GM21786 (cell line): ENCODE measurements around the gene CHGA.

Experiments used
- ATAC-seq: cut with Tn5 transposase; IDR thresholded peaks from one replicate; pipeline ENCODE4 v1.9.1; 2021; ENCODE audit not compliant: unreplicated experiment

Gene CHGA

DNA sequence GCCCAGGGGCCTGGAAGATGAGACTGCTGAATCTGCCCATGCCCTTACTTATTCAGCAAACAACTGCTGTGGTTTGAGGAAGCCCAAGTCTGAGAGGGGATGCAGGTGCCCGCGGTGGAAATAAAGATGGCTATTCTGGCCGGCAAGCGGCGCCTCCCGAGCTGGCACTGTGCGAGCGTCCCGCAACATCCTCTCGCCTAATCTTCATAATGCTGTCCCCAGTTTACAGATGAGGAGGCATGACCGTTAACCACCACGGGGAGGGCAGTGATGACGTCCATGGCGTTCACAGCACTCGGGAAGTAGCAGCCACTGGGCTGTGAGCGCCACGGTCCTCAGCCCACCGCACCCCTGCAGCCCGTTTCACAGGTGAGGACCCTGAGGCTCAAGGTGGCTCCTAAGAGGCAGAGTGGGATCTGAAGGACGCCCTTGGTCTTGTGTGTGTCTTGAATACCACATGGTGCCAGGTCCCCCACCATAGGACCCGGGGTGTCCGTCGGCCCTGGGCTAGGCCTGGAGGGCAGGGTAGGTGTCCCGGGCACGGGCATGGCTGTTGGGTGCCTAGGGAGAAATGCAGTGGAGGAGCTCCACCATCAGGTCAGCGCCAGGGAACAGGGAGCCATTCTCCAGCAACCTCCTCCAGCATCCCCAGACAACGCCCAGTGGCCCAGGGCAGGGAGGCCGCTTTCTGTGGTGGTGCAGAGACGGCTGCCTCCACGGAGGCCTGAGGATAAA lies 20.2 kb downstream of the CHGA start:
- ATAC-seq: no peak

DNA sequence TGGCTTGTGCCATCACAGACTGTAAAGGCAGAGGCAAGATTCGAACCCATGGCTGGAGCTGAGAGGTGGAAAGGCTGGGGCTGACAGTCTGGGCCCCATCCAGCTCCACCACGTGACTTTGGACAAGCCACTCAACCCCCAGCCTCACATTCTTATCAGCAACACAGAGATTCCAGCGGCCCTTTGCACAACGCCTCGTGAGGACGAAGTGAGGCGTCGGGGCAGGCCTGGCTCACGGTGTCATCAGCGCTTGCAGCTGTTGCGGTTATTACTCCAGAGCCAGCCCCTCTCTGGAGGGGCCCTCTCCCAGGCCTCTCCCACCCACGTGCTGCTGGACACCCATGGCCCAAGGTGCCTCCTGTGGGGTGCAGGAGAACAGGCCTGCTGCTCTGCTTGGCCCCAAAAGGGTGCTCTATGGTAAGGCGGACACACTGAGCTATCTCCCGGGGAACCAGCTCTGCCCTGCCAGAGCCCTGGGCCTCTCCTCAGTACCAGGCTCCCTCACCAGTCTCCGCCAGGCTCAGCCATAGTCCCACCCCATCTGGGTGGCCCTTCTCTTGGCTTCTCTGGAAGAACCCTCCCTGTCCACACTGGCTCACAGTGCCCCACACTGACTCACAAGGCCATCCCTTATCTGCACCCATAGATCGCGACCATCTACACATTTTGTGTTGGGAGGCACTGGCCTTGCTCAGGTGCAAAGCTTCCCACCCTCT lies 21.1 kb downstream of the CHGA start:
- no peak for ATAC-seq

DNA sequence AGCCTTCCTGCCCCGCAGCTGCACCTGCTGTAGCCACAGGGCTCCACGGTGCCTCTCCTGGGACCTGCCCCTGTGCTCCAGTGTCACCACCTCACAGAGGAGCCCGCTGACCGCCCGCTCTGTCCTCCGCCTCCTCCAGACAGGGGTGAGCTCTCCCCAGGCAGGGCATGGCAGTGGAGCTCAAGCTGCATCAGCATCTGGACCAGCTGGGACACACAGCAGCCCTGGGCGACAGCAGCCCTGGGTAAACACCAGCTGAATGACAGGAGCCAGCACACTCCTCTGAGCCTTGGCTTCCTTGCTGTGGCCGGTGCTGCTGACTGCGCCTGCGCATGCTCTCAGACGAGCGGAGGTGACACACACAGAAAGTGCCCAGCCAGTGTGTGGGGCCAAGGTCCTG lies 22.0 kb downstream of the CHGA start:
- ATAC-seq: no peak

DNA sequence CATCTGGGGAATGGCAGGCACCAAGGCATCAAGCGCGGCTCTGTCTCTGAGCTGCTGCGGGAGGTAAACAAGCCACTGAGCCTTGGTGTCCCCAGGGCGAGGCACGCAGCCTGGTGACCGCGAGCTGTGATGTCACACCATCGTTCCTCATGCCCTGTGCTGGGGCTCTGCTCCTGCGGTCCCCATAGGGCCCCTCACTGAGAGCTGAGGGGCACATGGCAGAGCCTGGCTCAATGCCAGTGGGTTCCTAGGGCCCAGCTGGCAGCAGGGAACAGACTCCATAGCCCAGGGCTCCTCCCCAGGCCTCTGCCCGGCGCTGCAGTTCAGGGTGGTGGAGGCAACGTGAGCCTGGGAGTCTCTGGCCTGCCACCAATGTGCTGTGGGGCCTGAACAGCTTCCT lies 22.6 kb downstream of the CHGA start:
- no peak for ATAC-seq

DNA sequence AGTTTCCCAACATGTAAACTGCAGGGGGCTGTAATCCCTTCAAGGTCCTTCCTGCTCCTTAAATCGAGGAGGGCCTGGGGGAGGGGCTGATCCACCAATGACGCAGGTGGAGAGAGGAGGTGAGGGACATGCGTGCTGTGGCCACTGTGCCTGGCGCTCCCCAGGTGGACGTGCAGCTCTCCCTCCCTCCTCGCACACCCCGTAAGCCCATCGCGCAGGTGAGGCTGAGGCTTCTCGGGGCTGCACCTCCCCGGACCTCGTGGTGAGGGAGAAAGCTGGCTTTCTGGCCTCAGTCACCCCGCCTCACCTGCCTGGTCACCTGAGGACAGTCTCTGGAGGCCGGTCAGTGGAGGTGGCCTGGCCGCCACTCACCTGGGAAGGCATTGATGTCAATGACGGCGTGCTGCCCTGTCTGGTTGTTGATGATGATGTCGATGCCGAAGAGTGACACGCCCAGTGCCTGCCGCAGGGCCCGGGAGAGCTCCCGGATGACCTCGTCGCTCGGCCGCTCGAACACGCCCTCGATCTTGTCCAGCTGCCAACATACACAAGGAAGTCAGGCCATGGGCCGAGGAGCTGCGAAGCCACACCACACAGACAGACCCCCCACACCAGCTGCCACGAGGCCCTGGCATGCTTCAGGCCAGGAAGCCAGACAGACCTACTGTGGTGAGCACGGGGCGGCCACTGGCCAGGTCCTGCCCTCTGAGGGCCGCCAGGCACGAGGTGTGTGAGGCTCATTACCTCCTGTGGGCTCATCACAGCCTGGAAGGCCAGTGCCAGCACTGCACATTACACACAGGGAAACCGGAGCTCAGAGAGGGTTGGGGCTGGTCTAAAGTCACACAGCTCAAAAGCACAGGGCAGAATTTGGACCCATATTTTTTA lies 23.3 kb downstream of the CHGA start:
- ATAC-seq: no peak

DNA sequence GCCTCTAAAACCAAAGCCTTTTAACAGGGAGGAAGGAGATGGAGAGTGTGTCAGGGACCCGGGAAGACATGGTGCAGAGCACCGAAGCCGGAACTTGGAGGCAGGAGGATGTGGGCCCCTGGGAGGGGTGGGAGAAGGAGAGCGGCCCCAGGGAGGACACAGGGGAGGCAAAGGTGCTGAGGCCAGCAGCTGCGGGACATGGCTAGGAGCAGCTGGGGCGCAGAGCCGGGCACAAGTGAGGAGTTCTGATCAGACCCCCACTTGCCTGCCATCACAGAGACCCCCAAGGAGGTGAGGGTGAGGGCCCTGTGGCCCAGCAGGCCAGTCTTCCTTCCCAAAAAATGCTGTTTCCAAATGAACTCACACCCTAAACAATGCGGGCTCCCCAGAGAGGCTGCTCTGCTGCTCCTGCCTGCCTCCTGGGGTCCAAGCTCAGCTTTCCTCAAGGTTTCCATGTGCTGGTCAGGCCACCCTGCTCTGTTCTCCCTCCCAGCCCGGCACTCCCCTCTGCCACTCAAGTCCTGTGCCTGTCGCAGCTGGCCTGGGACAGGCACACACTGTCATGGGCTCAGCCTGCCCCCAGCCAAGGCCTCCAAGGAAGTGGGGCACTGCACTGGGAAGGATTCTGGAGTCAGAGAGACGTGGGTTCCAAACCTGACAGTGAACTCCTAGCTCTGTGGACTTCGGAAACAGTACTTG lies 24.0 kb downstream of the CHGA start:
- ATAC-seq: no peak

DNA sequence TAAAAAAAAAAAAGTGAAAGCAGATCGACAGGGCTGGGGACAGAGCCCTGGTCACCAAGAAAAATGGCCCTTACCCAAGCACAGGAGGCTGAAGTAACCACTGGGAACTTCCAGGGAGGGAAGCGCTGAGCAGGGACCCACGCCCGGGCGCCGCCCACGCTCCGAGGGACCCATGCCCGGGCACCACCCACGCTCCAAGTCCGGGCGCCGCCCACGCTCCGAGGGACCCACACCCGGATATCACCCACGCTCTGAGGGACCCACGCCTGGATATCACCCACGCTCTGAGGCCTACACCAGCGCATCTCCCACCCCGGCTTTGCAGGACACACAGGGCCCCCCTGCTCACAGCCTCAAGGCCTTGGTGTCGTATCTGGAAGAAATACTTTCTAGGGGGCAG lies 25.7 kb downstream of the CHGA start:
- ATAC-seq: no peak

DNA sequence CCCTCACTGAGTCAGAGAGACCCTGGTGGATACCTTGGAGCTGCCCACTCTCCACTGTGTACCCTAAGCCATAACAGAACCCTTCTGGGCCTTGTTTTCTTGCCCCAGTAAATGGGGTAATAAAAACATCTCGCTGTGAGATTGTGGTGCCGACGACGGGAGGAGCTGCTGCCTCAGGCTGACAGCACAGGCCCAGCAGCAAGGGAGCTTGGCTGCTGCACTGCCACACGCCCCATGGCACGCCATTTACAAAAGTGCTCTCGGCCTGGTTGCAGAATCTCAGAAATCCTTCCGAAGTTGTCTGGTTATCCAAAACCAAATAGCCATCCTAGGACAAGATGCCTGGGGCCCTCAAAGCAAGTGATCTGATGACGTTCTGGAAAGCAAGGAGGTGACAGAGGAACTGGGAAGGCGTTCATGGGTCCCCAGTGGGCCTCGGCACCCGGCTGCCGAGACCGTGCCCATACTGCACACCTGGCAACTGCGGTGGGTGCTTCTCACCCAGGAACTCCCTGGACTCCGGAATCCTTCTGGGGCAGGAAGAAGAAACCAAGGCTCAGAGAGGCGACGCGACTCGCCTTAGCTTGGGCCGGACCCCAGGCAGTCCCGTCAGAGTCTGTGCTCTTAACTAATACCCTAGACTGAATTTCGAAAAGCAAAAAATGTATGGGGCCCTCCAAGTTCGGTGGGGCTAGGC lies 26.7 kb downstream of the CHGA start:
- ATAC-seq: no peak

DNA sequence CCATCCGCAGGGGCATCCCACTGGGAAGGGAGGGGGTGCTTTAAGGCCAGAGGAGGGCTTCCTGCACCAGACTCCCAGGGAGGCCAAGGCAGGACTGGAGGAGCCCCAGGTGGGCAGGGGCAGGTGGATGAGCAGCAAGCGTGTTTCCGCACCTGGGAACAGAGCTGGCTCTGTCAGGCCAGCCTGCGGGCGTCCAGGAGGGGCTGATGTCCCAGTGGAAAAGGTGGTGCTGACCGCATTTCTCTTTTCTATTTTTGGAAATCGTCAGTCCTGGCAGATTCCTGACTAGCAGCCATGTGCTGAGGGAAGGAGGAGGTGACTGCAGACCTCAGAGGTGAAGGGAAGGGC lies 27.2 kb downstream of the CHGA start:
- ATAC-seq: no peak

DNA sequence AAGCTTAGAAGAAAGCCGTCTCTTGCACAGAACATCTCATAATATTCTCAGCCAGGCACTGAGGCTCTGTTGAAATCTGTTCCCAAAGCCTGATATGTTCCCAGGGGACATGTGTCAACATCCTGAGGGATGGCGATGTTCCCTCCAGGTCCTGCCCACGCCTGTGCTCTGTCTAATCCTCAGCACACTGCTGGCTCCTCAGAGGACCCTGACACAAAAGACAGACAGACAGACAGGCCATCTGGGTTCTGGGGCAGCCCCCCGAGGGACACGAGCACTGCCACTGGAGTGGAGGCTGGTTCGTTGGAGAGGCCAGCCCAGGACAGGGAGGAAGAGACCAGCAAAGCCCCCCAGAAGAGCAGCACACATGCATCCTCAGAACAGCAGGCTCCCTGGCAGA lies 27.8 kb downstream of the CHGA start:
- no peak for ATAC-seq

DNA sequence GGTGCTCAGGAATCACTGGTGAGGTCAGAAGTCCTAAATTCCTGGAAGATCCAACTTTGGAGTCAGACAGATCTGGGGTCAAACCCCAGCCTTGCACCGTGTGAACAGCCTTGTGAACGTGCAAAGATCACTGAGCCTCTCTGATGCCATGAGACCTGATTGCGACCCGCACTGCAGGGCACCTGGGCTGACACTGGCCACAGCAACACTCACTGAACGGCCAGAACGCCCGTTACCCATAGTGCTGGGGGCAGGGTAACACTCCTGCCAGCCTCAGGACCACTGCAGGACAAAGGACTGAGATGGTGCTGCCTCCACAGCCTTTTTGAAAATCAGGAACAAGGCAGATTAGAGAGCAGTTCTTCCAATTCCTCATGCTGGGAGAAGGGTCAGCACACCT lies 28.3 kb downstream of the CHGA start:
- no peak for ATAC-seq

DNA sequence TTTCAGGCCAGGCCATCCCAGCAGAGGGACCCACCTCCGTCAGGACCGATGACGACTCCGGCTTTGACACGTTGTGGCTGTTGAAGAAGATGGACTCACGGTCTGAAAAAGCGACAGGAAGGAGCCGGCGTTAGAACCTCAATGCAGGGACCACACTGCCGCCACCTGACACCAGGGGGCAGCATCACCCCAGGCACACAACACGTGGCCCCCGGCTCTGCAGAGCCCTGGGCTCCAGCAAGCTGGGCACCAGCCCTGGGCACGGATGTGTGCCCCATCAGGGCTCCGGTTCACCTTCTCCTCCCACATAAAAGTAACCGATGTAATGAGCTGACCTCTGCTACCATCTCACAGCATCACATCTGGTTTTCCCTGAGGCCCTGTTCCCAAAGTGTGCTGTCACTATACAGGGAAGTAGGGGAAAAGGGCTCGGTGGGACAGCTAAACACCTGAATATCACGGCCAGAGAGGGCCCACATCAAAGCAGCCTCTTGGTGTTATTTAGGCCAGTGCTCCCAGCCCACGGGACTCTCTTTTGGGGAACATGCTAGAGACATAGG lies 29.0 kb downstream of the CHGA start:
- ATAC-seq: peak; percentile 86

DNA sequence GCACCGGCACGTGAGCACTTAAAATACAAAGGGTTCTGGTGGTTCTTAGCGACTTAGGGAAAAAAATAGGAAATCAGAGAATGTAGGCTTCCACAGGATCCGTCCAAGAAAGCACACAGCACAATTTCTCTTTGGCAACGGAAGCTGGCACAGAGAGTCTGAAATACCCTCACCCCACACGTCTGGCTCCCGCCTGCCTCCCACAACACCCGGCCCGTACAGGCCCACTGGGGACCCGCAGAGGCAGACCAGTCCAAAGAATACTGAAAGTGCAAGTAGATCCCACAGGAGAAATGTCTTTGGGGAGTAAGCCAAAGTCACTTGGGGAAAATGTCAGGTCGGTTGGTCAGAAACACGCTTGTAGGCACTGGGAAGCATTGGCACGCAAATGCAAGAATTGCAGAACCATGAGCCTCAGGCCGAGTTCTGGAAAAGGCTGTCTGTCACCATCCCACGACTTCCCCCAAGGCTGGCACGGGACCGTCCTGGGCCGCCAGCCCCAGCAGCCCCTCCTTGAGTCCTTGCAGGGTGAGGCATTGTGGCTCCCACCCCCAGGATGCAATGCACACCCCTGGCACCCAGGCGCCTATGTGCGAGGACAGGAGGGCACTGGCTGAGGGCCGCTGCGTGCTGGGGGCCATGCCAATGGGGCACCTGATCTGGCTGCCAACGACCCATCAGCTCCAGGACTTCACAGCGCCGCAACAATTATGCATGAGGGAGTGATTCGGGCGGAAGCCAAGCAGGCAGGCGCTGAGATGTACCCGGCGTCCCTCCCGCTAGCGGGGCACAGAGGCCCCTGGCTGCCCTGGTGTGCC lies 29.7 kb downstream of the CHGA start:
- ATAC-seq: no peak

DNA sequence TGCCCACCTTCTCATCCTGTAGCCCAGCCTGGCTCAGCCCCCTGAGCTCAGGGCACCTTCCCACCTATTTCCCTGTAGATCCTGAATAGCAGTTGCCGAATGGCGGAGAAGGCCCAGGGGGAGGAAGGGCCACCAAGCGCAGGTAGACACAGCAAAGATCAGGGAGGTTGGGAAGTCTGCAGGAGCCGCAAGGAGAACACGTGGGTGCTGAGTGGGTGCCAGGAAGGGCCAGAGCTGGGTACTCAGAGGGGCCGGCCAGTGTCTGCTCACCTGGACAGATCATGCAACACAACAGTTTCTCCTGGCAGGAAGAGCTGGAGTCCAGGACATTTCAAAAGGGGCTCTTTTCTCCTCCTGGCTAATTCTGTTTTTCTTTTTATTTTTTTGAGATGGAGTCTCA lies 30.6 kb downstream of the CHGA start:
- no peak for ATAC-seq

DNA sequence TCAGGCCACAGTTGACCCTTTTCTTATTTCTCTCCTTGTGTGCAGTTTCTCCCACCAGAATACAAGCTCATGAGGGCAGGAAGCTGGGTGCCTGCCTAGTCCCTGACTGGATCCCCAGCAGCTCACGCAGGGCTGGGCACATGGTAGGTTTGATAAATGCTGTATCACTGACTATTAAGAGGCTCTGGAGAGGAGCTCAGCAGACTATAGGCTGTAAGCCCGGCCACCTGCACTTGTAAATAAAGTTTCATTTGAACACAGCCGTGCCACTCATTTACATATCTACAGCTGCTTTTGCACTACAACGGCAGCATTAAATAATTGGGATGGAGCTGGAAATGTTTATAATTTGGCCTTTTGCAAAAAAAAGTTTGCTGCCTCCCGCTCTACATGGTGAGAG lies 32.0 kb downstream of the CHGA start:
- ATAC-seq: no peak

DNA sequence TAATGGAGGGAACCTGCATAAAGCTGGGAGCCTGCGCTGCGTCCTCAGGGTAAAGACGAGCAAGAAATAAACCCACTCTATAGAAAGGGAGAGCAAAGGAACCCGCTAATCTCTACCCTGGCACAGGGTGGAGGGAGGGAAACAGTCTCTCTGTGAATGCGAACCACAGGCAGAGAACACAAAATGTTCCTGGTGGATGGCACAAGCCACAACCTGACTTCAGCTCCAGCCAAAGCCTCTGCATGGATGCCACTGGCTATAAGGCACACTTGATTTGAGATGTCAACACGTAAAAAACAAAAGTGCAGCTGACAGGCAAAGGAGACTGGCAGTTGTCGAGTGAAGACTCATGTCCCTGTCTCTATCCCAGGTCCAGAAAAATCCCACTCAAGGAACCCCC lies 32.4 kb downstream of the CHGA start:
- no peak for ATAC-seq

DNA sequence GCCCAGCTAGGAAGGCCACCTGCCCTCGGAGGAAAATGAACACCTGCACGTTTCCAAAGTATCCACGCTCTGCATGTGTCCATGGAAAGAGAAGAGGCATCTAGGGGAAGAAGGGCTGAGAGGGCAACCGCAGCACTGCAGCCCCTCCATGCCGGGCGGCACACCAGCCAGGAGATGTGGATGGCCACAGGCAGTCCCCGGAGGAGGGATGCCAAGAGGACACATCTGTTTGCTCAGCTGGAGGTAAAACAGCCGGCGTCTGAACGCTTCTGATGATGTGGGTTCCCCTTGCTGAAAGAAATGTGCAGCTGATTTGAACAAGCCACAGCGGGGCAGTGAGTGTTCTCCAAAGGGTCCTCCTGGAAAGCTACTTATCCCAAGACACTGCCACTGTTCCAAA lies 34.0 kb downstream of the CHGA start:
- no peak for ATAC-seq

DNA sequence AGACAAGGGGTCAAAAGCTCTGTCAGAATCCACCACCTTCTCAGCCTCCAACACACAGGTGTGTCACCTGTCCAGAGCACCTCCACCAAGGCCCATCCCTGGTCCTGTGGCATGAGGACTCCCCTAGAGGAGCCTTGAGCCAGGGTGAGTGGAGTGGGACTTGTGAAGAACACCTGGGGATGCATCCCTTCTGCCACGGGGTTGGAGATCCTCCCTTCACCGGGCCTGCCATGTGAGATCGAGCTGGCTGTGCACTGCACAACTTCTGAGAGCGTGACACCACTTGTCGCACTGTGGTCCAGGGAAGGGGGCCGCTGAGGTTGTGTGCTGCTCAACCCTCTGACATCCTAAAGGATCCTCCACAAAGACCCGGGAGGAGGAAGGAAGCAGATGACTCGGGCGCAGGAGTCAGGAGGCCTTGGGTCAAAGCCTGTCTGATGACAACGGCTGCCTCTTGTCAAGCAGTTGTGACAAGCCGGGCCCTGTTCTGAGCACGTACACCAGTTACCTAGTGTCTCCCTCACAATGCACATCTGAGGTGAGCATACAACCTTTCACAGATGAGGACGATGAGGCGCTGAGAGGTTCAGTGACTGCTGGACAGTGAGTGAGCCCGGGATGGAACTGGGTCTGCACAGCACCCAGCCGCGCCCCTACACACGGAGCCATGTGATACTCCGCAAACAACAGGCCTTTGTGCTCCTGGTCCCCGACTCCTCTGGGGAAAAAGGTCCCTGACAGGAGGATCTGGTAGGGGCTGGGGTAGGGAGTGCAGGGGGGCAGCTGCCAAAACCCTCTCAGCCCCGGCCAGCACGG lies 35.6 kb downstream of the CHGA start:
- no peak for ATAC-seq

DNA sequence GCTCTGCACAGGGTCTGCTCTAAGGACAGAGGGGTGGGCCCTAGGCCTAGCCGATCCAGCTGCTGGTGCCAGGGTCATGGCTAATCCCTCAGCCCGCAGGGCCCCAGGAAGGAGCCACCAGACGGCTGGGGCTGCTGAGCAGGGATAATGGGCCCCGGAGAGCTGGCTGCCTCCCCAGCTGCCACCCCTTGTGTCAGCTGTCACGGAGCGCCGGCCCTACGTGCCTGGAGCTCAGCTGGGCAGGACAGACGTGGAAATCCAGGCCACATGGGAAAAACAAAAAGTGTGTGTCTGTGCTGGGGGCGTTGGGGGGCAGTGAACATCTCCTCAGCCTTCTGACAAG lies 36.2 kb downstream of the CHGA start:
- no peak for ATAC-seq
